Endothelial cell of umbilical vein (primary cell): Measurements from ENCODE around the gene SLC9A9. TPM values are rescaled to one million over a fixed set of nuclear protein-coding genes. Genes with fewer than 3 reads are reported as not detected.

Experiments used
- BruUV-seq: library from RNA; stranded (reverse); fragments of 400-500 nt; replicated peaks from 2 replicates; lab custom pipeline; 2021; lab: Mats Ljungman, UMichigan
- CTCF ChIA-PET: fragments of 300-600, 350-600 bp; sonication (Branson Sonifier 250); formaldehyde crosslinking; loops from one replicate; lab custom pipeline; 2021; ENCODE audit warnings: antibody characterized with exemption, inconsistent platforms; lab: Charles Lee
- POLR2A ChIA-PET: fragments of 300-600, 350-600 bp; sonication (Branson Sonifier 250); formaldehyde crosslinking; loops from one replicate; lab custom pipeline; 2021; ENCODE audit warnings: antibody characterized with exemption, inconsistent platforms; lab: Charles Lee
- DNase-seq: peaks from one replicate; pipeline ENCODE4 v3.0.0-alpha.2; 2011; ENCODE audit warnings: low read depth, low spot score
- FAIRE-seq: peaks from 2 replicates; lab custom pipeline; 2011; peaks lifted over from hg19 to GRCh38; lab: Jason Lieb, UNC
- H2AFZ ChIP-seq: 2 replicates; pipeline ENCODE4 v1.6.0; 2012; ENCODE audit warnings: low read depth, low read length, control low read depth, inconsistent platforms
- H3K27ac ChIP-seq: 2 replicates; pipeline ENCODE4 v1.5.1; 2011; ENCODE audit warnings: low read depth, mild to moderate bottlenecking, control low read depth, low read length, moderate library complexity; ENCODE audit not compliant: insufficient read depth
- H3K27me3 ChIP-seq, 2 experiments: 2 replicates each; pipeline versions ENCODE4 v1.6.0 to v1.6.1; 2011; ENCODE audit warnings: low read length in 2 of 2, mixed read lengths in 1 of 2; ENCODE audit not compliant: control insufficient read depth in 2 of 2, insufficient read depth in 2 of 2
- H3K36me3 ChIP-seq, 2 experiments: 2 replicates in 1 of 2; 3 replicates in 1 of 2; pipeline ENCODE4 v1.5.1; 2011; ENCODE audit warnings: low read length in 2 of 2, mild to moderate bottlenecking in 1 of 2, moderate library complexity in 1 of 2; ENCODE audit not compliant: control insufficient read depth in 2 of 2, insufficient read depth in 2 of 2; ENCODE audit errors: extremely low read depth in 1 of 2
- H3K4me1 ChIP-seq: 3 replicates; pipeline ENCODE4 v1.5.1; 2011; ENCODE audit warnings: mild to moderate bottlenecking, low read length; ENCODE audit not compliant: control insufficient read depth, insufficient read depth; ENCODE audit errors: extremely low read depth
- H3K4me2 ChIP-seq: 2 replicates; pipeline ENCODE4 v1.6.1; 2011; ENCODE audit warnings: low read length, control low read depth, mixed read lengths; ENCODE audit not compliant: insufficient read depth
- H3K4me3 ChIP-seq, 3 experiments: fragments of 200-600 bp in 1 of 3; sonication (generic), shearing (Covaris generic) in 1 of 3; replicated peaks in 1 of 3; 2 replicates each; pipeline ENCODE4 v1.5.1; 2011 to 2016; ENCODE audit warnings: control low read depth in 3 of 3, low read length in 3 of 3, mild to moderate bottlenecking in 2 of 3, inconsistent platforms in 1 of 3, low read depth in 1 of 3, moderate library complexity in 1 of 3; ENCODE audit not compliant: insufficient read depth in 1 of 3
- H3K79me2 ChIP-seq: 2 replicates; pipeline ENCODE4 v1.6.0; 2012; ENCODE audit warnings: low read length, inconsistent platforms; ENCODE audit not compliant: control insufficient read depth, insufficient read depth
- H3K9ac ChIP-seq: replicated peaks from 2 replicates; pipeline ENCODE3; 2011; ENCODE audit warnings: low read length, control low read depth; ENCODE audit not compliant: insufficient read depth; ENCODE audit errors: extremely low read depth
- H3K9me1 ChIP-seq: replicated peaks from 3 replicates; pipeline ENCODE4 v1.6.0; 2011; ENCODE audit warnings: mild to moderate bottlenecking, low read length; ENCODE audit not compliant: control insufficient read depth, insufficient read depth; ENCODE audit errors: extremely low read depth
- H3K9me3 ChIP-seq: replicated peaks from 2 replicates; pipeline ENCODE4 v1.5.1; 2012; ENCODE audit warnings: low read length, inconsistent platforms; ENCODE audit not compliant: control insufficient read depth, insufficient read depth
- H4K20me1 ChIP-seq: replicated peaks from 2 replicates; pipeline ENCODE3; 2011; ENCODE audit warnings: mild to moderate bottlenecking, low read length; ENCODE audit not compliant: control insufficient read depth, insufficient read depth; ENCODE audit errors: extremely low read depth
- CTCF ChIP-seq, 2 donors: IDR thresholded peaks; 1 replicate in 1 of 2; 2 replicates in 1 of 2; pipeline ENCODE4 v1.5.1; 2011; ENCODE audit warnings: low read length in 2 of 2, mild to moderate bottlenecking in 2 of 2, moderate library complexity in 2 of 2, control low read depth in 1 of 2, inconsistent platforms in 1 of 2, low read depth in 1 of 2; ENCODE audit not compliant: insufficient read depth in 1 of 2; ENCODE audit errors: extremely low read depth in 1 of 2
- EZH2 ChIP-seq: IDR thresholded peaks from 2 replicates; pipeline ENCODE4 v1.6.1; 2012; ENCODE audit warnings: borderline replicate concordance, low read depth, mild to moderate bottlenecking, moderate library complexity, low read length, inconsistent platforms; ENCODE audit not compliant: severe bottlenecking
- FOS ChIP-seq: IDR thresholded peaks from 2 replicates; pipeline ENCODE4 v1.6.1; 2011; ENCODE audit warnings: mild to moderate bottlenecking, low read length, moderate library complexity, borderline replicate concordance; ENCODE audit not compliant: insufficient read depth
- GATA2 ChIP-seq: IDR thresholded peaks from 2 replicates; pipeline ENCODE4 v1.7.0; 2011; ENCODE audit warnings: low read depth, mild to moderate bottlenecking, moderate library complexity, mixed read lengths, low read length; ENCODE audit not compliant: insufficient read length, insufficient read depth
- JUN ChIP-seq: IDR thresholded peaks from 2 replicates; pipeline ENCODE4 v1.6.1; 2011; ENCODE audit warnings: borderline replicate concordance, low read depth; ENCODE audit not compliant: insufficient read length, insufficient read depth
- MAX ChIP-seq: IDR thresholded peaks from 2 replicates; pipeline ENCODE4 v1.6.1; 2011; ENCODE audit not compliant: insufficient read depth, insufficient read length
- MYC ChIP-seq: IDR thresholded peaks from one replicate; pipeline ENCODE4 v1.6.1; 2011; ENCODE audit warnings: mild to moderate bottlenecking, low read depth, low read length
- POLR2A ChIP-seq: IDR thresholded peaks from 2 replicates; pipeline ENCODE4 v1.6.1; 2012; ENCODE audit warnings: low read depth, mild to moderate bottlenecking, control low read depth, low read length
- POLR2AphosphoS5 ChIP-seq: IDR thresholded peaks from 2 replicates; pipeline ENCODE4 v1.6.1; 2012; ENCODE audit warnings: low read depth, mild to moderate bottlenecking, control low read depth, low read length, moderate library complexity; ENCODE audit not compliant: insufficient read depth
- dilution Hi-C: fragments of 300-500 bp; cut with MboI; formaldehyde crosslinking; loops from one replicate; pipeline ENCODE4 v1.15.0; 2019; ENCODE audit warnings: low sequenced_read_pairs; ENCODE audit not compliant: extremely low pct_ligation_motif_present
- intact Hi-C: fragments of 100-400 bp; cut with micrococcal nuclease; formaldehyde crosslinking; loops from one replicate; pipeline ENCODE4 v1.10.0; 2022
- polyA plus RNA-seq, 4 experiments: library from polyadenylated mRNA; depleted of rRNA in 3 of 4; stranded (reverse) in 3 of 4; unstranded in 1 of 4; fragments of >200 nt; gene quantifications; 2 replicates each; pipeline versions ENCODE4 v1.2.1 to v1.2.3, GENCODE V29; 2011 to 2012; ENCODE audit warnings: missing spikeins in 1 of 4
- total RNA-seq: library from RNA; stranded (reverse); gene quantifications from 2 replicates; pipeline ENCODE4 v1.2.3, GENCODE V29; 2021

Gene SLC9A9
- total and polyA plus RNA-seq, 2 donors (not counting 3 experiments of a cell fraction or from before 2014, with no cell fraction given): 1.5 to 1.8 TPM

DNA sequence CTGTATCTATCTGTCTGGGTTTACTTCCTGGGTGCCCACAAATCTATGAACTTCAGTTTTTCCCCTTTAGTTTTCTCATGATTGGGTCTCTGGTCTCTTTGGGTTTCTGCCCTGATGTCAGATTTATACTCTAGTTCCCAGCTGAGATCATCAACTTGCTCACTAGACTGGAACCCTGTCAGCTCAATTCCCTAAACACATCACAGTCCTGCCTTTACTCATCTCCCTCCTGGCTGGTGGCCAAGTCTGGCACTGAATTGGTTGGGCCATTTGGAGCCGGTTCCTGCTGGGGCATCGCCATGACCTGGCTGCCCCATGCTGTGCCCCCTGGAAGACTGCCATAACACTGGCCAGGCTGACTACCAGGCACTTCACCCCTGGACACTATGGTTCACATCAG lies 383.4 kb downstream of the SLC9A9 start:
- Histone ChIP-seq H3K27ac (no peak overlapping the region), H3K4me2 (no peak overlapping the region), H3K27me3 (no peaks in the 10 kb centered on the region), H3K36me3 (no peaks in the 10 kb centered on the region), H3K79me2 (no peaks in the 10 kb centered on the region), H3K4me3 (no peak overlapping the region), H2AFZ (no peak overlapping the region), H3K9me1 (no peaks in the 10 kb centered on the region), H4K20me1 (no peaks in the 10 kb centered on the region), H3K9me3 (no peaks in the 10 kb centered on the region), H3K4me1 (no peaks in the 10 kb centered on the region), H3K9ac (no peak overlapping the region)
- intact Hi-C loops (no loop called here), dilution Hi-C loops (no loop called here)
- CTCF ChIA-PET: no interaction called here
- TF ChIP-seq POLR2AphosphoS5 (no peak), GATA2 (no peak), CTCF (IDR thresholded peaks at IDR 0.05; ENCODE audit: extremely low read depth in 1 of 2, insufficient read depth in 1 of 2, low read depth in 1 of 2, low read length in 2 of 2) (no peak)
- no peak for FAIRE-seq
- DNase-seq: no peak
- POLR2A ChIA-PET: no interaction called here
- no TSS peak for BruUV-seq

- Histone ChIP-seq H3K27me3 (no peaks in the 10 kb centered on the region), H3K4me3 (no peak overlapping the region), H3K4me1 (no peaks in the 10 kb centered on the region), H3K9me1 (no peaks in the 10 kb centered on the region), H2AFZ (no peak overlapping the region), H3K9me3 (no peaks in the 10 kb centered on the region), H3K36me3 (no peaks in the 10 kb centered on the region), H3K79me2 (no peaks in the 10 kb centered on the region), H3K27ac (no peak overlapping the region), H3K4me2 (no peak overlapping the region), H4K20me1 (no peaks in the 10 kb centered on the region), H3K9ac (no peak overlapping the region)
- DNase-seq (no peak), FAIRE-seq (no peak)
- dilution Hi-C loops: no loop called here
- BruUV-seq: no TSS peak
- intact Hi-C loops: no loop called here
- CTCF ChIA-PET: no interaction called here
- POLR2A ChIA-PET: no interaction called here
- no peak for TF ChIP-seq POLR2A
- no peak for TF ChIP-seq POLR2AphosphoS5
- TF ChIP-seq GATA2: no peak
- no peak for TF ChIP-seq EZH2
- no peak for TF ChIP-seq MAX
- TF ChIP-seq MYC: no peak
- no peak for TF ChIP-seq CTCF (IDR thresholded peaks at IDR 0.05; ENCODE audit: extremely low read depth in 1 of 2, insufficient read depth in 1 of 2, low read depth in 1 of 2, low read length in 2 of 2)
- TF ChIP-seq JUN: no peak
- no peak for TF ChIP-seq FOS
Measured at GRCh38 chr3:143455480-143455879, 392.8 kb downstream of the SLC9A9 start.
